ENCODE data around the gene PIWIL4.
"Not testable (repeated sequence)": the region's sequence is repeated elsewhere in the genome, so short reads cannot be mapped to it uniquely, and the experiment has no call there.

Gene PIWIL4

DNA sequence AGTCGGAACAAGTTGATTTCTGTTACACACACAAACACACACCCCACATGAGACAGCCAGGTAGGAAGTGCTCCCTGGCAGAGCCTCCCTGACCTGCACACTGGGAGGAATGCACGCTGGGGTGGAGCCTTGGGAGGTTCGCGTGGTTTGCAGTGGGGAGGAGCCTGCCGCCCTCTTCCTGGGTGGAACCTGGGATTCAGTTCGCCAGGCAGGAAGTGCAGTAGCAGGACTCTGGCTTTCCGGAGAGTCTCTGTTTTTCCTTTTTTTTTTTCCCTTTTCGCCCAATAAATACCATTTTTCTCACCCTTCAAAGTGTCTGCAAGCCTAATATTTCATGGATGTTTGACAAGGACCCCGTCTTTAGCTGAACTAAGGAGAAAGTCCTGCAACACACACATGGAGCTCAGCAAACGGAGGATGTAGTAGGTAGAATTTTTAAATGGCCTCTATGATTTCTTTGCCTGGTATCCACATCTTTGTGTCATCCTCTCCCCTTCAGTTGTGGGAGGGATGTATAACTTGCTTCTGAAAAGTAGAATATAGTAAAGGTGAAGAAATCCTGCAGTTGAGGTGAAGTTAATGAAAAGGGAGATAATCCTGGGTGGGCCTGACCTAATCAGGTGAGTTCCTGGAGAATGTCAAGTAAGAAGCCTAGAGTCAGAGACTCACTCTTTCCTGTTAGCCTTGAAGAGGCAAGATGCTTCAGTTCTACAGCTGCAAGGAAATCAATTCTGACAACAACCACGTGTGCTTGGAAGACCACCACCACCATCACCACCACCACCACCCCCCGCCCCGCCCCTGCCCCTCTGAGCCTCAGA, 72.9 kb downstream of the PIWIL4 start:
- no peak for DNase-seq

DNA sequence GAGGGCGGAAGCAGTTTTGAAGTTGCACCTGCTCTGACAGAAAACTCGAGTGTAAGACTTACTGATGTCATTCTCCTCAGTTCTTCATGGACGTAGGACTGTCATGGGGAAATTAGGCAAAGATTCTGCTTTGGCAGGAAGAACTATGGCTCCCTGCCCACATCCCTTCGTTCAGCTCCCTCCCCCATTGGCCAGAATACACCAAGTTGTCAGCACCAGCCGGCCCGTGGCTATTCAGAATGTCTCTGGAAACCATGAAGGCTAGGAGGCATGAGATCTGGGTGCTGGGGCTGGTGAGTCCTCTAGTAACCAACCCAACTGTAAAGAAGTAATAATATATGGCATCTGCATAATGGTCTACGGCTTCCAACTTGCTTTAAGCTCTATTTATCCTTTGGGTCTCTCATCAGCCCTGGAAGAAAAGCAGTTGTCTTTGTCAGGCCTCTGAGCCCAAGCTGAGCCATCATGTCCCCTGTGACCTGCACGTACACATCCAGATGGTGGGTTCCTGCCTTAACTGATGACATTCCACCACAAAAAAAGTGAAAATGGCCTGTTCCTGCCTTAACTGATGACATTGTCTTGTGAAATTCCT, 74.1 kb downstream of the PIWIL4 start:
- no peak for DNase-seq

DNA sequence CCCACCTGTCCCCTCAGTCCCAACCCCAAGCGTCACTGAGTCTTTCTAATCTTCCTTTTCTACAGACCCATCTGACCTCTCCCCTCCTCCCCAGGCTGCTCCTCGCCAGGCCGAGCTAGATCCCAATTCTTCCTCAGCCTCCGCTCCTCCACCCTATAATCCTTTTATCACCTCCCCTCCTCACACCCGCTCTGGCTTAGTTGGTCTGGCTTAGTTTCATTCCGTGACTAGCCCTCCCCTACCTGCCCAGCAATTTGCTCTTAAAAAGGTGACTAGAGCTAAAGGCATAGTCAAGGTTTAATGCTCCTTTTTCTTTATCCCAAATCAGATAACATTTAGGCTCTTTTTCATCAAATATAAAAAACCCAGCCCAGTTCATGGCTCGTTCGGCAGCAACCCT, 76.0 kb downstream of the PIWIL4 start:
- DNase-seq = not testable (repeated sequence)

DNA sequence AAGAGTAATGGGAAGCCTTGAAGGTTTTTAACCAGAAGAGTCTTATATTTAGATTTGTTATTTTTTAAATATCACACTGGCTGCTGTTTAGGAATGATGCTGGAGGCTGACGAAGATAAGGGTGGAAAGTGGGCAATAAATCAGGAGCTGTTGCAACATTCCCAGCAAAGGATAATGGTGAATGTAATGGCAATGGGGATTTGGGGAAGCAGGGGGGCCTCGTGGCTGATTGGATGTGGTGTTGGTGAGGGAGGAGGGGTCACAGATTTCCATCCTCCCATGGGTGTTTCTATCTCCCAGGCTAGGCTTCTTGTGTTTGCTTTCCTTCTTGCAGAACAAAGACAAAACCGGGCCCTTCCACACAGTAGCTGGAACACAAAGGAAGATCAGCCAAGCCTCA, 80.8 kb downstream of the PIWIL4 start:
- no peak for DNase-seq

DNA sequence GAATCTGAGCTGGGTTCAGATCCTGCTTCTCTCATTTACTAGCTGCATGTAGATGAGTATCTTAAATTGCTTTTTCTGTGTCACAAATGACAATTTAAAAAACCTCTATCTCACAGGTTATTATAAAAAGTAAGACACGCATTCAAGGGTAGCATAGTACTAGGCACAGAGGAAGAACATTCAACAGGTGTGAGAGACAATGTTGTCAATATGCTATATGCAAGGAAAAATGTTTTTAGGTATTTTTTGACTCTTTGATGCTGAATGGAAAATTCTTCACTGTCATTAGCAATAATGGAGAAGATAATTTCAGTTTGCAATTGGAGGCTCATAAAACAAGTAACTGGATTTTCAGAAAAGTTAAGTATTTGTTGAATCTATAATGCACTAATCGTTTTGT, 81.6 kb downstream of the PIWIL4 start:
- DNase-seq = no peak

DNA sequence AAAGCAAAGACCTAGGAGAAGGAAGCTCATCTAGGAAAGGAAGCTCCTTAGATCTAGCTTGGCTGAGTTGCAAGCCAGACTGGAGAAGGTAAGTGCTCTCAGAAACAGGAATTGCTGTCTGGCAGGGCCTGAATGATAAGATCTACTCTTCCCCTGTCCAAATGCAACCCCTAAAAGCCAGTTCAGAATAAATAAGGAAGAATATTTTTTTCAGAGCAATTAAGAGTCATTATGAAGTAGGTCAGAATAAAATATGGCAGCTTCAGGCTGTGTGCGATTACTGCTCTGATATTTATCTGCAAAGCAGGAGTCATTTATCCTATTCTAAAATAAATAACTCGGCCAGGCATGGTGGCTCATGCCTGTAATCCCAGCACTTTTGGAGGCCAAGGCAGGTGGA, 82.1 kb downstream of the PIWIL4 start:
- no peak for DNase-seq

DNA sequence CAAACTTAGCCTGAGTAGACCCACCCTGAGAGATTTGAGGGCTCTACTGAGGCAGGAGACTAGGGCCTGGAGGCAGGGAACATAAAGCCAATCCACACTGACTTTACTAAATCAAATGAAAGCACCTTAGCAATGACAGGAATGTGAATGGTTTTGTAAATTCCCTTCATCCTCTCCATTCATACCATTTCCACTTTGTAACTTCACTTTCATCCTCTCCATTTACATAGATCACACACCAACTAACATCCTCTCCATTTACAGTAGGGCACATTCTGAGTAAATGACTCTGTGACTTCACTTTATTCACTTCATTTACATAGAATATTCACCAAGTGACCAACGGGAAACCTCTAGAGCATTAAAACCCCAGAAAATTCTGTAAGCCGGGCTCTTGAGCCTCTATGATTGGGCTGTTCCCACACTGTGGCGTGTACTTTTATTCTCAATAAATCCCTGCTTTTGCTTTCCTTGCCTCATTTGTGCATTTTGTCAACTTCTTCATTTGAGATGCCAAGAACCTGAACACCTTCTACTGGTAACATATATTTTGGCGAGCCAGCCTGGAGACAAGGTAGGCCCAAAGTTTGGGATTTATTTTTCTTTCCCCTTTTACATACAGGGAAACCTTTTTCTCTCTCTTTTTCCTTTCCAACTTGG, 82.9 kb downstream of the PIWIL4 start:
- no peak for DNase-seq

DNA sequence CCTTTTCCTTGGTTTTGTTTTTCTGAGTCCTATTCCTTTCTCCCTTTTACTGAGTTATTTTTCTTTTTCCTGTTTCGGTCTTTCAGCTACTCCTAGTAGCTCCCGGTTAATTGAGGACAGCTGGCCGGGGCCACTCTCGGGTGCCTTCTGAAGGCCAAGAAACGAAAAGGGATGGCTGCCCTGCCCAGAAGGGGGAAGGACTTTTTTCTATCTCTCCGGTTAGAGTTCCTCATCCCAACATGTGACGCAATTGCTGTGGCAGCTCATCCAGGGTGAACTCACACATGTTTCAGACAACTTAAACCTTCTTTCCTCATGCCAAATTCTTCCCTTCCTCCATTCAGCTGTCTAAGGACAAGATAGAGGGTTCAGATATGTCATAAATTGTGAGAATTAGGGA, 83.6 kb downstream of the PIWIL4 start:
- no peak for DNase-seq

DNA sequence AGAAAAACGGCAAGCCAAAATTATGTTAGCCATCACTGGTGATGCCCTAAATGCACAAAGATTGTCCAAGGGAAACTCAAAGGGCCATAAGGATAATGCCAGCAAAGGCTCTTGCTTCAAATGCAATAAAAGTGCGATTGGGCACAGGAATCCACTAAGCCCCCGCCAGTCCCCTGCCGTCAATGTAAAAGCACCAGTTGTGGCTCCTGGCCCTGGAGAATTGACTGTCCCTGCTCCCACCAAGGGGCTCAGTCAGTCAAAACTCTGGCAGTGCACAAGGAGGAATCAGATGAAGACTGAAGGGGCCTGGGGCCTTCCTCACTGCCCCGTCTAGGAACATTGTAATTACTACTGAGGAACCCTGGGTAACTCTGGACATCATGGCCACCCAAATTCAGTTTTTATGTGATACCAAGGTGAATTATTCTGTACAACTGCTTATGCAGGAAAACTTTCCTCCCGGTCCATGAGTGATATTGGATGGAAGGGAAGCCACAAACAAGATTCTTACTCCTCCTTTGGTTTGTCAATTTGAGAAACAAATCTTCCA, 85.6 kb downstream of the PIWIL4 start:
- no peak for DNase-seq

DNA sequence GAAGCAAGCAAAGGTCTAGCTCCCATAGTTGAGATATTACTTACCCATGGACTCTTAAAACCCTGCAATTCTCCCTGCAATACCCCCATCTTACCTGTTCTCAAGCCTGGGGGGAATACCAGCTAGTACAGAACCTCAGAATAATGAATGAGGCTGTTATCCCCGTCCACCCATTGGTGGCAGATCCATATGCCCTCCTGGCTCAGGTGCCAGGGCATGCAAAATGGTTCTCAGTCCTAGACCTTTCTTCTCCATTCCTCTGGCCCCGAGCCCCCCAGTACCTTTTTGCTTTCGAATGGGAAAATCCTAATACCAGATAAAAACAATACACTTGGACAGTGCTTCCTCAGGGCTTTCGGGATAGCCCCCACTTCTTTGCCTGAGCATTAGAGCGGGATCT, 86.4 kb downstream of the PIWIL4 start:
- DNase-seq = no peak

DNA sequence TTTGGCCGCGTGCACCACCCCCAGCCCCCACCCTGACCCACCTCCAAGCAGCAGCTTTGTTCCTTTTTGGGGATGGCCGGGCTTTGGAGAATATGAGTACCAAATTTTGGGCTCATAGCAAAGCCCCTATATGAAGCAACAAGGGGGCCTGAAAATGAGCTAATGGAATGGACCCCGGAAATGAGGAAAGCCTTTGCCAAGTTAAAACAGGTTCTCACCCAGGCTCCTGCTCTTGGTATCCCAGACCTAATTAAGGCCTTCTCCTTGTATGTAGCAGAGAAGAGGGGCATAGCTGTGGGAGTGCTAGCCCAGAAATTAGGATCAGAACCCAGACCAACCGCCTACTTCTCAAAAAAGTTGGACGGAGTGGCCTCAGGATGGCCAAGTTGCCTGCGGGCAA, 87.0 kb downstream of the PIWIL4 start:
- DNase-seq = no peak

DNA sequence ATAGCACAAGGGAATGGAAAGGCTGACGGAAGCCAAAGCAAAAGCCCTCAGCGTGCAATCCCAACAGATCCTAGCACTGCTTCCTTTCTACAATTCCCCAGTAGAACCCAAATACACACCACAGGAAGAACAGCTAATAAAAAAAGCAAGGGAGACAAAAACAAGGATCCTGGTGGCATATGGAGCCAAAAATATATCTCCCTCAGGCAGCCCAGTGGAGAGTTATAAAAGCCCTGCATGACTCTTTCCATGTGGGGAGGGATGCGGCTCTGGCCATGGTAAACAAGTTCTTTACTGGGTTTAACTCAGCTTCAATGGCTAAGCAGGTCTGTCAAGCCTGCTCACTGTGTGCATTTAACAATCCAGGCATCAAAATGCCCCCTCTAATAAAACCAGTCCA, 88.1 kb downstream of the PIWIL4 start:
- no peak for DNase-seq

DNA sequence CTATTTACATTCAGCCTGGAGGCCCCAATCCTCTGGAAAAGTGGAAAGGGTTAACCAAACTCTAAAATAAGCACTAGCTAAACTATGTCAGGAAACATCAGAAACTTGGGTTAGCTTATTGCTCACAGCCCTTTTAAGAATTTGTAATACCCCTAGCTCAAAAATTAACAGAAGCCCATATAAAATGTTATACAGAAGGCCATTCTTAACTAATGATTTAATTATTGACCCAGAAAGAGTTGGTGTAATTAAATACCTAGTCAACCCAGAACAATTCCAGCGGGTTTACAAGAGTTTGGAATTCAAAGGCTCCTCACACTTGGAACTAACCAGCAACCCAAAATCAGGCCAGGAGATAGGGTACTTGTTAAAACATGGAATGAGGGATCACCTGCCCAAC, 88.8 kb downstream of the PIWIL4 start:
- DNase-seq = no peak

DNA sequence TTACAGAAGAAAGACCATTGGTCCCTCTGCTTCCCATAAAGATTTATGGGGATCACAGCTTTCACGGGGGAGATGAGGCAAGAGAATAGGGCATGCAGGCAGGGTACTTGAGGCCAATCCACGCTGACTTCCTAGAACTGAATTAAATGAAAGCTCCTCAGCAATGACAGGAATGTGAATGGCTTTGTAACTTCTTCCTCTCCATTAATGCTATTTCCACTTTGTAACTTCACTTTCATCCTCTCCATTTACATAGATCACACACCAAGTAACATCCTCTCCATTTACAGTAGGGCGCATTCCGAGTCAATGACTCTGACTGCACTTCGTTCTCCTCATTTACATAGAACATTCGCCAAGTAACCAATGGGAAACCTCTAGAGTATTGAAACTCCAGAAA, 89.8 kb downstream of the PIWIL4 start:
- DNase-seq = no peak

DNA sequence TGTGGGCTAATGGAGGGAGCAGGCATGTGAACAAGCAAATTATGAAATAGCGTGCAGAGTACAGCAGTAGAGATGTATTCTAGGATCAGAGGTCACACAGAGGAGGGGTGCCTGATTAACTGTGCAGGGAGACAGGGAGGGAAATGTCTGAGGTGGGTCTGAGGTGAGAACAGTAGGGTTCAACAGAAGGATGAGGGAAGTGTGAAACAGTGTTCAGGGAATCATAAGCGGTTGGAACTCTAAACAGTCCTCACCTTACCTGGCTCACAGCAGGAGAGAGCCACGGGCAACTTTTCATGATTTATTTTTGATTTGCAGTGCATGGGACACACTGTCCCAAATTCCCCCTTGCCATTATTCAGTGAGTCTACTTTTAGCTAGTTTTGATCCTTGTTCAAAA, 90.5 kb downstream of the PIWIL4 start:
- DNase-seq = no peak

DNA sequence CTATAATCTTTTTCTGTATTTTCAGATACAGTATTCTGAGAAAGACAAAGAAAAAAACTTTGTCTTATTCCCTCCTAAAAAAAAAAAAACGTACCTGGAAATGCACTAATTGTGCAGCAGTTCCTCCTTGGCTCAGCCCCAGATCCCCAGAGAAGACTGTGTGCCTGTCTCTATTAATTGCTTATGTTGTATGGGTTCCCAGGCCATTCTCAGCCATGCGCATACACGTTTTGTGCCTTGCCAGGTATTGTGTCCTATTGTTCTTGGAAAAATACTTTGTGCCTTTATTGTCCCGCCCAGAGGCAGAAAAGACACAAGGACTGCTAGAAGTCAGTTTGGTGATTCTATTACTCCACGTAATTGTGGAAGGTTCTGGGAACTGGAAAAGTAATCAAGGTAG, 91.2 kb downstream of the PIWIL4 start:
- DNase-seq = no peak

DNA sequence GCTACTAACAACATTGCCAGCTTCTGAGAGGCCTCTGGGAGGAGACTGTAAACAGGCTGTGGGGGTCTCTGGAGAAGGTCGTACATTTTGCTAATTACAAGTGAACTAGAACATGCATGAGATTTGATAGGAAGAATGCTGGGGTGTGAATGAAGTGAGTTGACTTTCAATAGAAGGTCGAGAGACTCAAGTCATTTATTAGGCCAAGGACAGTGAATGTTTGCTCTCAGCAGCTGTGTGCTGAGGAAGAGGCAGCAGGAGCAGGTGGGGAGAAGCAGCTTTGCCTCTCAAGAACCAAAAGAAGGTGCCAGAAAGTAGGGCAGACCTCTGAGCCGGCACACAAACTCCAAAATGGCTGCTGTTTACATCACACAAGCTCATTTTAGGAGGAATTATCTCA, 91.7 kb downstream of the PIWIL4 start:
- DNase-seq = no peak

DNA sequence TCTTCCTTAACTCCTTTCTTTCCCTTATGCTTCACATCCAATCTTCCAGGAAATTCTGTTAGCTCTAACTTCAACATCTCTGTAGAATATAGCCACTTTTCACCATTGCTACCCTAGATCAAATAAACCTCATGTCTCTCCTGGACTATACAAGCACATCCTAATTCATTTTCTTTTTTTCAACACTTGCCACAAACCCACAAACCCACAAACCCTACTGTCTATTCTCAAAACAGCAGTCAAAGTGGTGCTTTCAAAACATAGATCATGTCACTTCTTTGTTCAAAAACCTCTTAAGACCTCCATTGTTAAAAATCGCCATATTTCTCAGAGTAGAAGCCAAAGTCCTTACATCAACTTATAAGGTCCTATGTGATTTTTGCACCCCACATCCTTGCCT, 94.3 kb downstream of the PIWIL4 start:
- no peak for DNase-seq

DNA sequence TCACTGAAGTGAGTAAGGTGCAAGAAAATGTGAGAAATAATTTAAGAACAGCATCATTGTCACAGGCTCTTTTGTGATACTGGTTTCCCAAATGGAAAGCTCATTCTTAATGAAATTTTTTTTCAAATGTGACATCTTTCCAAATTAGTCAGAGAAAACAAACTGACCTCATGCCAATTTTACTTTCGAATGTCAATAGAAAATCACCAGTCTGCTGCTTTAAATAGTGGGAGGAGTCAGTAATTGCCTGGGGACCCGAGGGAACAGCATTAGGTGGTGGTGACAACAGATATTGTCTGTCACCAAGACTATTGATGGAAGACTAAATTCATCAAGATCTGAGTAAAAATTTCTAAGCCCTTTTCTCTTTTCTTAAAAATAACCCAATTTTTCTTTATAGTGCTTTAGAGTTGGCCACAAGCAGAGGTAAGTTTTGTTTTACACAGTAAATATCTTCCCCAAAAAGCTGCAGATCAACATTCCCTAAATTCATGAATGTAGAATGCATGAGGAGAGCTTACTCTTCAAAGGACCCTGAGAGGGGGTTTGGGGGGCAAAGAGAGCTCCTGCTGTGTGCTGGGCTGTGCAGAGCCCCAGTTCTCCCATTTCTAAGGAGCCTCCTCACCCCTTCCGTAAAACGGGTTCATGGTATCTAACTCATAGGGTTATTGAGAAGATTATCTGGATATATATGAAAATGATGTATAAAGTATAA, 95.1 kb downstream of the PIWIL4 start:
- no peak for DNase-seq

DNA sequence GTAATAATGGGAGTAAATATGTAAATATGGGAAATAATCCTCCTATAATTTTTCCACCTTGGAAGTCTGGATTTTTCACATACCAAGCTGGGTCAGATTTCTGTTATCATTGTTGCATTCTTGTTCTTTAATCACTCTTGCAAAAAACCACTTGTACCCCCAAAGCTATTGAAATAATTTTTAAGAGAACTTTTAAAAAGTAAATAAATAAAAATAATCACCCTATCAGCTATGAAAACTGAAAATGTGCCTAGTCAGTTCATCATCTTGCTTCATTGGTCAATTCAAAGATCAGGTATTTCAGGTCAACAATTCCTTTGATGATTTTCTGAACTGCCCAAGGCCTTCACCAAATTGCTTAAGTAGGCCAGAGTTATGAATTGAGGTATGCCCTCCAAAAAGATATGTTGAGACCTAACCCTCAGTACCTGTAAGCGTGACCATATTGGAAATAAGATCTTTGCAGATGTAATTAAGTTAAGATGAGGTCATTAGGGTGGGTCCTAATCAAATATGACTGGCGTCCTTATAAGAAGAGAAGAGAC, 95.8 kb downstream of the PIWIL4 start:
- no peak for DNase-seq

DNA sequence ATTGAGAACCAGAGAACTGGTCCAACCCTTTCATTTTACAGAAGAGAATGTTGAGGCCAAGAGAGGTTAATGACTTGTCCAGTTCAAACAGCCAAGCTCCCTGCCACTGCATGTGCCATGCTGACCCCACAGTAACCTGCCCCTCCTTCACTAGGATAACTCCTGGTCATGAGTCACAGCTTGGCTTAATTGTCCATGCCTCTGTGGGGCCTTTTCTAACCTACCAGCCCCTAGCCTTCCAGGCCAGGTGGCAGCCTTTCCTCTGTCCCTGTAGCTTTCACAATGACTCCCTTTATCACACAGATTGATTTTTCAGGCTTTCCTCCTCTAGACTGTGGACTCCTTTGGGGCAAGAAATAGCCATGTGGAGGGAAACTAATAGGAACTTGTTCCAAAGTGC, 97.2 kb downstream of the PIWIL4 start:
- no peak for DNase-seq

DNA sequence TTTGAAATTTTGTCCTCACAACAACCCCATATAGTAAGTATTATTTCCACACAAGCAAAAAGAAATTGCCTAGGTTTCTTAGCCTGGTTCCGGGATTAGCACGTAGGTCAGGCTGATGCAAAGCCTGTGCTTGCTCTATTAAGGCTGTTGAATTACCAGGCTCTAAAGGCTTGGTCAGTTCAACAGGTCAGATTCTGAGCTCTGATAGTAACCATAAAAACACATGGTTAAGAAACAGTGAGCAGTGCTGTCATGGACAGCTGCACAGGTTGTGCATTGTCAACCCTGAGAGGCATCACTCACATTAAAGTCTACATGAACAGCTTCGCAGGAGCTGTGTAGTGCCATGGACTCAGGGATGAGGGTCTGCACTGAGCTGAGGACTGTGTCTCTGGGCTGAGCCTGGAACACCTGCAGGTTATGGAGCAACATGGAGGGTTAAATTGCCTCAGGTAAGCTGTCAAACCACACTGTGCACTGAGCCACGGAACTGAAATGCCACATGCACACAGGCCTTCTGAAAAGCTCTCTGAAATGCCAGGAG, 98.0 kb downstream of the PIWIL4 start:
- no peak for DNase-seq

All from T1000 (cell line).